OCI-LY3 (cell line): ENCODE results near the gene DNMBP.

Experiments
- CTCF ChIP-seq: fragments of 200-600, 300-600 bp; sonication (generic); IDR thresholded peaks from 2 replicates; pipeline ENCODE4 v1.5.1; 2014; ENCODE audit warnings: antibody characterized with exemption, low read length, low read depth
- EZH2phosphoT487 ChIP-seq: fragments of 200-600 bp; shearing (Covaris generic); IDR thresholded peaks from 2 replicates; pipeline ENCODE4 v1.6.1; 2018; ENCODE audit warnings: antibody characterized with exemption, mixed run types, low read depth

GRCh38 chr10:99855479-99856071 is 154.2 kb downstream of the DNMBP start:
- TF ChIP-seq CTCF (no peak), EZH2phosphoT487 (no peak)
